Right lobe of liver (tissue), 4 donors: ENCODE data around the gene LGMN.

Experiments used
- CTCF ChIP-seq, 4 donors: fragments of 200-600 bp in 3 of 4; fragments of 450-650 bp in 1 of 4; IDR thresholded peaks; one replicate each; pipeline versions ENCODE4 v1.5.1 to v1.8.0; 2016 to 2022; ENCODE audit warnings: antibody characterized with exemption in 4 of 4, mild to moderate bottlenecking in 2 of 4
- POLR2A ChIP-seq: fragments of 450-650 bp; IDR thresholded peaks from one replicate; pipeline ENCODE4 v1.6.1; 2017; ENCODE audit warnings: antibody characterized with exemption, mild to moderate bottlenecking
- donor health status: DM: no; HTN: no; CAD: no.
- donor health status: DM: no; HTN: no; CAD: no.
- donor health status: DM: no; HTN: yes; CAD: no.

- TF ChIP-seq CTCF (IDR thresholded peaks at IDR 0.05) (no peak), POLR2A (no peak)
These were observed 19.6 kb downstream of the LGMN start for GRCh38 chr14:92728759-92729364.
